Gastroesophageal sphincter (tissue), 3 donors: ENCODE data around the gene CDKAL1.

Experiments used
- EP300 ChIP-seq: sonication (generic); formaldehyde crosslinking; IDR thresholded peaks from one replicate; pipeline ENCODE4 v1.6.1; 2017; ENCODE audit warnings: antibody characterized with exemption, mild to moderate bottlenecking
- POLR2A ChIP-seq, 2 donors: fragments of 450-650 bp; IDR thresholded peaks; one replicate each; pipeline ENCODE4 v1.6.1; 2017; ENCODE audit warnings: antibody characterized with exemption in 2 of 2, mild to moderate bottlenecking in 2 of 2, moderate library complexity in 1 of 2
- POLR2AphosphoS5 ChIP-seq: sonication (generic); formaldehyde crosslinking; IDR thresholded peaks from one replicate; pipeline ENCODE4 v1.6.1; 2017; ENCODE audit warnings: antibody characterized with exemption
- TF ChIP-seq, protein P1 (sequence below), 4 experiments: fragments of 200-600 bp in 2 of 4; fragments of 450-650 bp in 2 of 4; sonication (generic) in 1 of 4; IDR thresholded peaks; one replicate each; pipeline ENCODE4 v1.5.1; 2017 to 2019; ENCODE audit warnings: antibody characterized with exemption in 4 of 4, mild to moderate bottlenecking in 2 of 4, moderate library complexity in 2 of 4

DNA sequence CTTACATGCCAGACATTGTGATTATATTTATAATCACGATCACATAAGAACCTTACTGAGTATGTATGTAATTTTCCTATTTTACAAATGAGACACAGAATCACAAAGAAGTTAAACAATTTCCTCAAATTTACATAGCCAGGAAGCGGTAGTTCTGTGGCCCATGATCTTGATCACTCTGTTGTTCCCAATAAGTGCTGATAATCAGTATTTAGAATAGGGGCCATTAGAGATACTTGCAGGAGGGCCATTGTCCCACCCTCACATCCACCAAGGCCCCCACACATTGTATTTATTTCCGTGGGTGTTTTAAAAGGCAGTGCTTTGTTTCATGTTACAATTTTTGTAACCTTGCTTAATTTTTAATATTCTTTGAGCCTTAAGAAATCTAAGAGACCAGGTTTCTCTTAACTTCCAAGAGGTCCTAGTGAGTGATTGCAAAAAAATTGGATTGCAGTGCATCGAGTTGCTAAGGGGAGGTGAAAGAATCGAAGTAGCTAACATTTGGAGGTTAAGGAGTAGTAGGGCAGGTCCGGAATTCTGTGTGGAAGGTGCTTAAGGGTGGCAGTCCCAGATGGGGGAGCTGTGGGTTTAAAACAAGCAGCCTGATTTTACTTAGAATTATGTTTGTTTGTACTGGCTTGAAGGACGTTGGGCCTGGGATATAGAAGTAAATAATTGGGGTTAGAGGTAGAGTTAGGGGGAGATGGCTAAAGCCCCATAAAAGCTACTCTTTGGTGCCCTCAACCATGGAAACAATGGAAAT, 339.4 kb downstream of the CDKAL1 start:
- TF ChIP-seq EP300 (no peak), POLR2AphosphoS5 (no peak), POLR2A (IDR thresholded peaks at IDR 0.05) (no peak)
- TF ChIP-seq, protein P1, sequence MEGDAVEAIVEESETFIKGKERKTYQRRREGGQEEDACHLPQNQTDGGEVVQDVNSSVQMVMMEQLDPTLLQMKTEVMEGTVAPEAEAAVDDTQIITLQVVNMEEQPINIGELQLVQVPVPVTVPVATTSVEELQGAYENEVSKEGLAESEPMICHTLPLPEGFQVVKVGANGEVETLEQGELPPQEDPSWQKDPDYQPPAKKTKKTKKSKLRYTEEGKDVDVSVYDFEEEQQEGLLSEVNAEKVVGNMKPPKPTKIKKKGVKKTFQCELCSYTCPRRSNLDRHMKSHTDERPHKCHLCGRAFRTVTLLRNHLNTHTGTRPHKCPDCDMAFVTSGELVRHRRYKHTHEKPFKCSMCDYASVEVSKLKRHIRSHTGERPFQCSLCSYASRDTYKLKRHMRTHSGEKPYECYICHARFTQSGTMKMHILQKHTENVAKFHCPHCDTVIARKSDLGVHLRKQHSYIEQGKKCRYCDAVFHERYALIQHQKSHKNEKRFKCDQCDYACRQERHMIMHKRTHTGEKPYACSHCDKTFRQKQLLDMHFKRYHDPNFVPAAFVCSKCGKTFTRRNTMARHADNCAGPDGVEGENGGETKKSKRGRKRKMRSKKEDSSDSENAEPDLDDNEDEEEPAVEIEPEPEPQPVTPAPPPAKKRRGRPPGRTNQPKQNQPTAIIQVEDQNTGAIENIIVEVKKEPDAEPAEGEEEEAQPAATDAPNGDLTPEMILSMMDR (IDR thresholded peaks at IDR 0.05) = no peak
